Stimulated activated CD8-positive, alpha-beta memory T cell treated with anti-CD3 and anti-CD28 coated beads, Interleukin-4, amount 100 ng/mL, for 48 hours (primary cell): ENCODE data around the gene ONECUT1.

ENCODE experiments used
- DNase-seq: peaks from one replicate; pipeline ENCODE4 v3.0.0-alpha.2; 2020

The ONECUT1 gene

DNA sequence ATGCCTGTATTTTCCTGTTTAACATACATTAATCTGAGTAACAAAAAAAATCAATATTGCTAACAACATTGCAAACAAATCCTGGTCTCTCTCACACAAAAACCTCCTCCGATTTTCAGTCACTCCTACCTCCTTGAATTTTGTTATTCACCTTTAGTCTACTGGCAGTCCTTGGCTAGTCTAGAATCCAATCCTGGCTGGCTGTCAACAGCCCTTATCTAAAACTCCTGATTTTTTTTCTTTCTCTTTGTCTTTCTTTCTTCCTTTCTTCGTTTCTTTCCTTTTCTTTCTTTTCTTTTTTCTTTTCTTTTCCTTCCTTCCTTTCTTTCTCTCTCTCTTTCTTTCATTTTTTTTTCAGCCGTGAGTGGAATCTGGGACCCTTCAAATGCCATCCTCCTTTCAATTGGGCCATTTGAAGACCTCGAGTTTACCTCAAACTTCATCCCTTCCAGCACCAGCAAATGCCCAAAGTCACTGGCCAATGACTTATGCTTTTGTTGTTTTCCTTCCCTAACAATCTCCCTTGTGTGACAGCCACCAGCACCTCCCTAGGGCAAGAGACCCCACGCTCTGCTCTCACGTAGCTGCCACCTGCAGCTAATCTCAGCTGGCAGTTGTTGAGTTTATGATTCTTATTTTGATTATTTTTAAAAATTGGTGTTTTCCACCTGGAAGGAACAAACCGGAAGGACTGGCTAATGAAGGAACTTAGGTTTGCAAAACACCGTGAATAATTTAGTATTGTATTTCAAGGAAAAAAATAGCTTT, 6.8 kb upstream of the ONECUT1 start:
- DNase-seq, result no peak

DNA sequence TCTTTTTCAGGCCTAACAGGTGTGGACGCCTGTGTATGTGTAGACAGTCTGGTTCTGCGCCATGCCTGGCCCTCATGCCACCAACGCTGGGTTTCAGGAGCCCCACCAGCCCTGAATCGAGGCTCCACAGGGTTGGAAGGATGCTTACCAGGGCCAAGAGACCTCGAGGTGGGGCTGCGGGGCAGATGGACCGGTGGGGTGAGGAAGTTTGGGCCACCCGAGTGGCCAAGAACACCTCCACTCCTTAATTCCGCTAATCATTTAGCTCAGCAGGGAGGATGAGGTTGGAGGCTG, 6.0 kb upstream of the ONECUT1 start:
- DNase-seq, result no peak

DNA sequence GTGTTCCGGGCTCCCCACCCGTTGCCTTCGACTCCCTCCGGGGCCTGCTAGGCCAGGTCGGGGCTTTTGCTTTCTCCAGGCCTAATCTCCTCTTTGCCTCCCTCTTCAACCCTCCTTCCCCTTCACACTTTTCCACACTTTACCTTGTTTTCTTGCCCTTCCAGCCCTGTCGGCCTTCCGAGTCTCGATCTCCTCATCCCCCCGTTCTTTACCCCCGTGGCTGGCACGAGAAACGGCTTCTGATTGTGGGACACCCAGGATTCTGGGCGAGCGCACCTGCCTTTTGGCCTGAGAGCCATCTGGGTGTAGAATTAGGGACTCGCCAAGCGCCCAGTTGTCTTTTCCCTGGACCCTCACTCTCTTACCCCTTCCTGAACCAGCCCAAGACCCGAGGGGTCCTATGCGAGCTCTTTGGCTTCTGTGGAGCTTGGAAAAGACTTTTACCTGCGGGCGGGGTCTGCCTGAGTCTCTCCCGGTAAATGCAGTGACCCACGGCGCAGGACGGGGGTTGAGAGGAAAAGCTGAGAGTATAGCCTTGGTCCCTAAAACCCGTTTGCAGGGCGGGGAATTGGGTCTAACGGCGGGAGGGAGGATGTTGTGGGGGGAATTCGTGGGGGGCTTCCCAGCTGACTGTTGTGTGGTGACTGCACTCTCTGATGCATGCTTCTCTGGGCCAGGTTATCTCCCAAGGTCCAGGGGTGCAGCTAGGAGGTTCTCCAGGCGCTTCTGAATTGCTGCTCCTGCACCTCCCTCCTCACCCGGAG, 5.5 kb upstream of the ONECUT1 start:
- no peak for DNase-seq

DNA sequence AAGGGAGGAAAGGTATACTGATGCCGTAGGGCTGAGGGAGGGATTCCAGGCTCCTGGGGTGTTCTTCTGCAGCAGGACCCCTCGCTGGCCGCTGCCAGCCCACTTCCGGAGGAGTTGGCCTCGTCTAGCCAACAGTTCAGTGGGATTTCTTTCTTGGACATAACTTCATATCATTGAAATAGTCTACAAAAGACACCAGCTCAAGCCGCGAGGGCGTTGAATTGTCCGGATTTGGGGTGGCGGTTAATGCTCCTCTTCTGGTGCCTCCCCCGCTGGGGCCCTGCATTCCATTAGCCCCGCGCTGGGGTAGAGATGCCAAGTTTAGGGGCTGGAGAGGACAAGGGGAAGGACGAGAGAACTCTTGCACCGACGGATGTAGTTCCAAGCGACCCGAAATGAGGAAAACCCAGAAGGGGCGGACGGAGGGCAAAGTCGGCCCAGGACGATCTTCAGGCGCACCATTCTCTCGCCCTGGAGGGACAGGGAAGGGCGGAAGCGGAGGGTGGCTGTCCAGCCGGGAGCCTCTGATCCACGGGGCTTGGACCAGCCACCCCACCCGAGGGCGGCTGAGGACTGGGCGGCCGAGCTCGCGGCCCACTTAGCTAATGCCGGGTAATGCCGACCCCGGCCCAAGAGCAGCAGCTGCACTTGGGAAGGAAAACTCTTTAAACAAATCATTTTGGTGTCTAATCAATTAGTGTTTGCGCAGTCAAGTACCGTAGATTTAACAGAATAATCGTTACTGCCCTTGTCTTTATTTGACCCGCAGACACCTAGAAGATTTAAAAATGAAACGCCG, 4.7 kb upstream of the ONECUT1 start:
- DNase-seq, result no peak

DNA sequence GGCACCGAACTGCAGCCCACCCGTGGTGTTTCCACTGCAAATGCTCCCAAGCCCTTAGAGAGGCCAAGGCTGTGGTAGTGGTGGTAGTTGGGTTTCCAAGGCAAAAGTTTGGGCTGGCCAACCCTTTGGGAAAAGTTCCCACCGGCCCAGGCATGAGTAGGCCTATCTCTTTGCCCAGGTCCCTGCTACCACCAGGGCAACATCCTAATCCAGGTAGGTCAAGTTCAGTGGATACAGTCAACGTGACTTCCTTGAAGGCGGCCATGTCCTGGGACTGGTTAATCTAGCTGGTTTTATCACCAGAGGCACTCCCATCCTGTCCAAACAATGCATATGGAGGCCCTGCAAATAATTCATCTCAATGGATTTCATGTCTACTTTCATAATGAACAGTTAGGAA, 1.6 kb upstream of the ONECUT1 start:
- no peak for DNase-seq

DNA sequence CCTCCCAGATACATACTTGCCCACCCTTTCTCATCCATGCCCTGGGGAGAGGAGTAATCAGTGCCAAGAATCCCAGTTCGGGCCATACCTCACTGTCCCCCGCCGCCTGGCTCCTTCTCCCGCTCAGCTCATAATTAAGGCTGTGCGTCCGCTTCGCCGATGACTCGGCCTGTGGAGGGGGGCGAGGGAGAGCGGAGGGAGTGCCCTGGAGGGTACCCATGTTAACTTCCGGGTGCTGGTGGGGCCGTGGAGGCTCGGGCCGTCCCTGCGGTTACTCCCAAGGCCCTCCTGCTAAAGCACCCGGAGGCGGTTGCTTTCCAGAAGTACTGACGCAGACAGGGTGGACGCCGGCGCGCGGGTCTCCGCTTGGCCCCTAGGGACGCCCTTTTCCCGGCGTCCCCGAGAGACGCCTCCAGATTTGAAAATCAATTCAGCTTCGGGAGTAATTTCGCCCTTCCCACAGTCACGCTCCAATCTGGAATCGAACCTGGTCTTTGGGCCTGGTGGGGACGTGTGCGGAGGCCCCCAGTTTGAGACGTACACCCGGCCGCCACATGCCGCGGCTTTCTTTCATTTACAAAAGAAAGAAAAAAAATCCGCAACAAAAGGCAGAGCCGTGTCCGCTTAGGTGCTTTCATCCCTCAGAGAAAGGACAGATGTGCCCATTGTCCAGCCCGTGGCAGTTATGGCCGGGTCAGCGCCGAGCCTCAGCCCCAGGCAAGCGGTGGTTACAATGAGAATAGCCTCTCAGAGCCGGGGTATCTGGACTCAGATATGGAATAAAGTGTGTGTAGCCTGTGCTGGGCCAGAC, 1.0 kb upstream of the ONECUT1 start:
- no peak for DNase-seq

DNA sequence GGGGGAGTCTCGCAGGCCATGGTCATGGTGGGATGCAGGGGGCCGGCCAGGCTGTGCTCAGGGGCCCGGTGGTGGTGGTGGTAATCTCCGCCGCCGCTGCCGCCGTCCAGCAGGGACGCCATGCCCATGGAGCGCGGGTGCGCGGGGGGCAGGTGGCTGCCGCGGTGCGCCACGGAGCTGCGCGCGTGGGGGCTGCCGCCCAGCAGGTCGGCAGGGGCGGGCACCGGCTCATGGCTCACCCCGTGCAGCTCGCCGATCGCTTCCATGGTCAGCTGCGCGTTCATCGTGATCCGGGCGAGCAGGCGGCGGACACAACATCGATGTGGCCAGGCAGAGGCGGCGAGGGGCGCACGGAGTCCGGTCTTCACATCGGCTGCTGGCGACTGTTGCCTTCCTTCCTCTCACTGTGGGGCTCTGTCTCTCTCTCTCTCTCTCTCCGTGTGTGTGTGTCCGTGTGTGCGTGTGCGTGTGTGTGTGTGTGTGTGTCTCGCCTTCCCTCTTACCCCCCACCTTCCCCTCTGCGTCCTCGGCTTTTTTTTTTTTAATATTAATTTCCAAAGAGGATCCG, 451 bp downstream of the ONECUT1 start:
- DNase-seq, result no peak

DNA sequence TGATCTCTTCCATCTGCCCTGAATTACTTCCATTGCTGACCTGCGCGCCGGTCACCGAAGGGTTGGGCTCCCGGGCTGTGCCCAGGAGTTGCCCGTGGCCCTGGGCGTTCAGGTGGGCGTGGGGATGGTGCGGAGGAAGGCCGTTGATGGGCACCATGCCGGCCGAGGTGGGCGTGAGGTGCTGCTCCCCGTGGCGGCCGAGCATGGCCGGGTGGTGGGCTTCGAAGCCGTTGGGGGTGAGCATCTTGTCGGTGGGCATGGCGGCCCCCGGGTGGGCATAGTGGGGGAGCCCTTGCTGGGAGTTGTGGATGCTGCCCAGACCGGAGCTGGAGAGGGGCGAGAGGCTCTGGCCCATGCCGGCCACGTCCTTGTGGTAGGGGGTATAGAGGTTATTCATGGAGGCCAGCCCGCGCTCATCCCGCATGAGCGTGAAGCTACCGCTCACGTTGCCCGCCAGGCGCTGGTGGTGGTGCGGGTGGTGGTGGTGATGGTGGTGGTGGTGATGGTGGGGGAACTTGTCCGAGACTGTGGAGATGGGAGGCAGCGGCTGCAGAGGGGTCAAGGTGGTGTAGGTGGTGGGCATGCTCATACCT, 1.0 kb downstream of the ONECUT1 start:
- no peak for DNase-seq

DNA sequence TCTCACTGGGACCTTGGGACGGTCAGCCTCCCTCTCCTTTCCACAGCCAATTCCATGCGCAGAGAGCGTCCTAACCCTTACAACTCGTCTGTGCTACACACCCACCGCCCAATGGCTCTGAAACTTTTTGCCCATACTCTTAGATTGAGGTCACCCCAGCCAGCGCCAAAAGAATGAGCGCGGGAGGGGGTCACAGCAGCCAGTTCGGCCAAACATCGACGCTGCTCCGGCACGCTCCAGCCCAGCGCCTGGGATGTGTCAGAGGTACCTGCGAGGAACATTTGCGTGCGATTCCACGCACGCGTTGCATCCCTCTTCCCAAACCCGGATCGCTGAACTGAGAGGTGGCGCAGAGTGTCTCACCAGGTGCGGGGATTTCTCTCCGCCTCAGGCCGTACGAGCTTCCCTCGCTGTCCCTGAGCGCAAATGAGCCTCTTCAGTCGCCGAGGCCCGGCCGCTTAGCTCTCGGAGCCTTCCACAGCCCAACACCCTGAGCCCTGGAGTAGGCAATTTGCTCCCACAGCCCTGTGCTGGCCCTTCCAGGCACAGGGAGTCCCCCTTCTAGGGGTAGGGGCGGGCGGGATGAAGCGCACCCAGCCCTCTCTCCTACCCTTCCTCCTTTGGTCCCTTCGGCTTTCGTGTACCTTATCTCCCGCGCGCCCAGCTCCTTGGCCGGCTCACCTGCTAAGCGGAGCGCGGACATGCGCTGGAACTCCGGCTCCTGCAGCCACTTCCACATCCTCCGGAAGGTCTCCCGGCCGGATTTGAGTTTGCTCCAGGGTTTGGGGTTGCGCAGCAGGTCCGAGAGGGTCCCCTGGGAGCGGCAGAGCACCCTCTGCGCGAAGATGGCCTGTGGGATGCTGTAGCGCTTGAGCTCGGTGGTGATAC, 1.8 kb downstream of the ONECUT1 start:
- no peak for DNase-seq

DNA sequence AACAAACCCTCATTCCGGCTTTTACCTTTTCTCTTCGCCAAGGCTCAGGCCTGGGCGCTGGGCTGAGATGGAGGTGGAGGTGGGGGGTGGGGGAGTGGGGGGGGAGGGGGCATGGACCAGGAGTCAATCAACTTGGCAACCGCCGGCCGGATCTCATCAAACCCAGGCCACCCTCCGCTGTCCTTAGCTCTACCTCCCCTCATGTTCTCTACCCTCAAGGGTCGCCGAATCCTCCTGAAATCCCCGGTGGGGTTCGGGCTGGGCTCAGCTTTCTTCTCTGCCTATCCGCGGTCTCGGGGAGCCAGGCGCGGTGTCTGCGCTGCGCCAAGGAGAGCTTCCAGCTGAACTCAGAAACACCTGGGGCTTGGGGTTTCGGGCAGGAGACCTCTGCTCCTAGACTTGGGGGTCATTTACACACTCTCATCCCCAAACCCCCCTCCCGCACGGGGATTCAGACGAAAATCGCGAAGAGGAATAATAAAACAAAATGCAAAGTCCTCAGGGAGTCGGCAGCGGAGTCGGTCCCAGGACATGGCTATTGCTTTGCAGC, 2.5 kb downstream of the ONECUT1 start:
- DNase-seq, result no peak

DNA sequence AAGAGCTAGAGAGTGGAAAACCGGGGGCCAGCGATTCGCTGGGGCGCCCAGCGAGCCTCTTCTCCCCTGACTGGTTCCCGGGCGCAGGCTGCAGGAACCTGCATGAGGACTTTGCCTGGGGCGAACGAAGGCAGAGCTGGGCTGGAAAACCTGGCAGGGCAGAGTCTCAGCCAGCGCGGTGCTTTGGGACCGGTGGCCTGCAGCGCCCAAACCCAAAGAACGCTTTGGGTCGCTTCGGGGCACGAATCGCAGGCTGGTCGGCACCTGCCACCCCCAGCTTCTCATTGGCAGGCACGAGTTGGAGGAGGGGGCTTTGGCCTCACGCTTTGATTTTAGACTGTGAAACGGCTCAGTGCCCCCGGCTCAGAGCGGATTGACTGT, 3.0 kb downstream of the ONECUT1 start:
- DNase-seq, result no peak

DNA sequence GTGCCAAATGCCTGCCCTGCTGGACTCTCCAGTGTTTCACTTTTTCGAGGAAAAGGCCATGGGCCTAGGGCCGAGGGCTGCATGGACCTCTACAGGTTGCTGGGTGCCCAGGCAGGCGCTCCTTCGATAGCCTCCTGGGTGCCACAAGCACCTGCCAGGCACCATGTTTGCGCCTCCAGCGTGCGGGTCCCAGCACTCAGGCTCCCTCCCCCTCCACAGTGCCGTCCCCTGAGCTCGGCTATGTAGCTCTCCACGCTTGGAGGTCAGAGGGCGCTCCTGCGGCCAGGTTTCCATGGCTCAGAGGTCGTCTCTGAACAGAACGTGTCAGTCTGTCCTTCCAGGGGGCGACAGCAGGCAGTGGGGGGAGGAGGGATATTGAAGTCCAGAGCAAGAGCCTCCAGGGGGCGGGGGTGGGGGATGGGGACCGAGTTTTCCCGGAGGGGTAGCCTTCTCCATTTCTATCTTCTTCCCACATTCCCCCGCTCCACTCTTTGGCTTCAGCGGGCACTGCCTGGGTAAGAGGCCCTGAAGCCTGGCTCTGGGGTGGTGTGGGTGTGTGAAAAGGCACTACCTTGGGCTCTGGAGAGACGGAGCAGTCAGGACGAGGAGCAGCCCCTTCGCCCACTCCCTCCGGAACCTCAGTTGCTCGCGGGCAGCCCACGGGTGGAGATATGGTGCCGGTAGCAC, 3.6 kb downstream of the ONECUT1 start:
- DNase-seq, result no peak

DNA sequence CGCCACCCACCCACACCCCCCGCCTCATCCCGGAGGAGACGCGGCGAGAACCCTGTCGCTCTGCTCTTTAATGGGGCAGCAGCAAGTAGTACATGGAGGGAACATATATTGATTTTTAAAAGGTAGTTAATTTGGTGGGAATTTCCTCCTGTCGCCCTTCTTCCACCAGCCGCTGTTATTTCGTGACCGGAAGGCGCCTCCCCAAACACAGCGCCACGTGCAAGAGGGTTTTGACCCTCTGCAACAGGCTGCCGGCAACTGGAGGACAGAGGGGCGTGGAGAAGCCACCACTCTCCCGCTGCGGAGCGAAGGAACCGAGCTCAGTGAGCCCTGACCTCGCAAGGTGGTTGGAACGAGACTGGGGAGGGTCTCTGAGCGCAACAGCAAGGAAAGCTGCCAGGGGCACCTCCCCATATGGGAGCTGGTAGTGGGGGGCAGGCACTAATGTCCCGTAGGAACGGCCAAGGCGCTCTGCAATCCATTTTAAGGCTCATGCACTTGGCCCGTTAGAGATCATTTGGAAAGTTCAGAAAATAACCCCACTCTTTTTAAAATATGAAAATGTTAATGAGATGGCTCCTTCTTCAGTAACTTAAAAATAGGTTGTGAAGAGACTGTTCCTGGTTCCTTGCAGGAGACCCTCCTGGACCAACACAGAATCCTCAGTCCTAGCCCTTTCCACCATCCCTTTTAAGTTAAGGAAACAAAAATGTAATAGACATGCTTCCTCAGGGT, 4.3 kb downstream of the ONECUT1 start:
- no peak for DNase-seq

DNA sequence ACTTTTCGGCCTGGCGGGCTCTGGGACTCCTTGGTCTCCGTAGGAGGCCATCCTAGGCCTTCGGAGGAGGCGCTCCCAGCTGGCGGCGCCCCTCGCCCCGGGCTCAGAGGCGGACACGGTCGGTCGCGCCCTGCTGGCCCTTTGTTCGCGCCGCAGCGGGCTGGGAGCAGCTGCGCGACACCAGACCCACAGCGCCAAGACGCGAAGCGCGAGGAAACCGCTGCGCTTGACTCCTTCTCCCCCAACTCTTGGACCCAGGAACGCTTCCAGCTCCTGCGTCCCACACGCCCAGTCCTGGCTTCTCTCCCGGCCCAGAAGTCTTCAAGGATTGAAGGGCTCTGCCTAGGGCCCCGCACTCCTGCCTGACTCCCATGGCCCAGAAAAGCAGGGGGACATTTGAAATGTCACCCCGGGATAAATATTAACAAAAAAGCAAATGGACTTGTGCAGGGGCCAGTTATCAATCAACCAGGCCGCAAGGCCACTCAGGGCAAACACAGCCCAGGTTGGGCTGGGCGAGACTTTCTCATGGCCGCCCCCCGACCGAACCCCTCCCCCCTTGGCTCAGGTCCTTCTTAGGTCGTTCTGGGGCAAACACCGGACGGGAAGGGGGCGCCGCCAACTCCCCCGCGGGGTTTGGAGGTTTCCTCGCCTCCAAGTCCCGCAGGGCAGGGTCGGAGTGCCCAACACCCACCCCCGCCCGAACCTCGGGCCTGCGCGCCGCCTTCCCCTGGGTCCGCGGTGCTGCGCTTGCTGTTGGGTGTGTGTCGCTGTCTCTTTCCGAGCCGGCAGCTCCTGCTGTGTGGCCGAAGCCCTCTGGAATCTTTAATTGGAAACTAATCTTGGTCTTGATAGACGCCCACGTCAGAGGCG, 5.1 kb downstream of the ONECUT1 start:
- DNase-seq, result no peak

DNA sequence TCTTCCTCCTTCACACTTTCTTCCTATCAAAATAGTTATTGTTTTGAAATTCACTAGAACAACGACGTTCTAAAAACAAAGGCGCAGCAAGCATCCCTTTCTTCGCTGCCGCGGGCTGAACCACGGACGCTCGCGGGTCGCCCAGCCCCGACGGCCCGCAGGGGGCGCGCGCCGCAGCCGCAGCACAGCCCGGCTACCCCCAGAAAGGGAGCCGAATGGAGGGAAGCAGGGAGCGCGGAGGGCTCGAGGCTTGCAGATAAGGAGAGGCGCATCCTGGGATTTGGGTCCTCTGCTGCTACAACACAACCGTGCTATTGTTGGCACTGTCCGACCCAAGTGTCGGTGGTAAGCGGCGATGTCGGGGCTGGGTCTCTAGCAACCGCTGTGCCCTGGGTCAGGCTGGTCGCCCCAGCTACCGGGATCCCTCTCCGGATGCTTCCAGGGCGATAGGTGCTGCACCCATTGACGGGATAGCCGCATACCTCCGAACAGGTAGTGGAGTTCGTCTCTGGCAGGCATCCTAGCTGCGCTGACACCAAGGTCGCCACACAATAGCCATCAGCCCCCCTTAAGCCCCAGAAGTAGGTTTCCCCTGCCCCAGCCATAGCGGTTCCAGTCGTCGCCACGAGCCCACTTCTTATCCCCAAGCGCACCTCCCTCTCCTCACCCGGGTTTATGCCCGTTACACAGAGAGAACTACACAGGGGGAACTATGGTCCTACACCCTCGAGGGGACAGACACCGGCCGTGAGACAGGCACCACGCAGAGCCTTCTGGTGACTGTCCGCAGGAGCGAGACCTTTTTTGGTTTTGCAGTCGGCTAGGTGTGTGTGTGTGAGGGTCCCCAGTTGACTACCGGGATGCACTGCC, 6.0 kb downstream of the ONECUT1 start:
- peak; percentile 65 for DNase-seq

DNA sequence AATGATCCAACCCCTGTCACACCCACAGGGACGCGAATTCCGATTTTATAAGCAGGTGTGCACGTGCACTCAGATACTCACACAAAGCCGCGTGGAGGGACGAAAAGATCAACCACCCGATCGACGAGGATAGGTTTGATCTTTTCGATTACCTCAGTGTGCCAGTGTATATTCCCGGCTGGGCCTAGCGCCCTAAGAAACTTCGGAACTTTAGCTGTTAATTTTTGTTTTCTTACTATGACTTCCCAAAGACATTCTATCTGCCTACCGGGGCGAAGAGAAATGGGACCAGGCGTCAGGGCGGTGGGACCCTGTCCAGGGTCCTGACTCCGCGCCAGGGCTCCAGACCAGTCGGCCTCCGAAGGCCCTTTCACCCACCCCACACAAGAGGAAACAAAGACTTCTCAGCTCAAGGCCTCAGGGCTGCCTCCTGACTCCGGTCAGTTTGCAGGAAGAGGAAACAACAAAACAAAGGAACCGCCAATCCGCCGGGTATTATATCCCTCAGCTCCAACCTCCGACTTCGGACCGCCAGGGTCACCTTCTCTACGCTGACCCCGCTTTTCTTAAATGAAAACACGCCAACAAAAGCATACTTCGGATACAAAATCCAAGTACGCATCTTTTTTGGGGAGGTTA, 6.8 kb downstream of the ONECUT1 start:
- DNase-seq, result no peak

DNA sequence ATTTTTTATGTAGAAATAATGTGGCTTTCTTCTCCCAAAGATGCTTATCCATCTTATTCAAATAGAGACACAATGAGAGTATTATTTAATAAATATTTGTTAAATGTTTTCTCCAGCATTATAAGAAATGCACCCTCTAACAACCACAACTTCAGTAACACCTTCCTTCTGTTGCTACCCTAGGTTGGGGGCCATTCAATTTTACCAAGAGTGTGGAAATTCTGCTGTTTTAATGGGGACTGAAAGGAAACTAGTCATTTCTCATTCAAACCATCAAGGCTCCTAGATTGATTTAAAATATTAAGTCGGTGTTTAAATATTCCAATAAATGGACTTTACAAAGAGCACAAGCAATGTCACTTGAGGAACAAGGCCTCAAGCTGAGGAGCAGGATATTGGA, 7.6 kb downstream of the ONECUT1 start:
- no peak for DNase-seq
